ENCODE results near the gene SLC16A11. TPM values are rescaled to one million over a fixed set of nuclear protein-coding genes. Genes with fewer than 3 reads are reported as not detected.

The SLC16A11 gene
- total and polyA plus RNA-seq, 9 of the 15 experiments (the other 6 are each of a cell fraction or from before 2014, with no cell fraction given) = not detected

GRCh38 chr17:7035591-7036368, 8.1 kb downstream of the SLC16A11 start, which contains the start of gene SLC16A13 (continued):
- TF ChIP-seq PTTG1 (tag; IDR thresholded peaks at IDR 0.05; ENCODE audit: low read depth) (no peak), SIN3B (IDR thresholded peaks at IDR 0.05; ENCODE audit: low read depth) (no peak), ZNF398 (CRISPR knock-in tag; IDR thresholded peaks at IDR 0.05) (no peak), ZFPM2 (CRISPR knock-in tag; IDR thresholded peaks at IDR 0.05) (no peak), TSHZ1 (CRISPR knock-in tag; IDR thresholded peaks at IDR 0.05) (no peak), ARID2 (IDR thresholded peaks at IDR 0.05) (no peak), NFYB (IDR thresholded peaks at IDR 0.05; ENCODE audit: extremely low read depth, insufficient read length) (no peak), NFIC (IDR thresholded peaks at IDR 0.05) (peak; percentile 68), ZFP36 (IDR thresholded peaks at IDR 0.05; ENCODE audit: low read depth, low read length, partially characterized antibody) (no peak), MCM3 (IDR thresholded peaks at IDR 0.05) (no peak), ASH1L (IDR thresholded peaks at IDR 0.05; ENCODE audit: borderline replicate concordance, low read depth, partially characterized antibody) (no peak), ZNF785 (CRISPR knock-in tag; IDR thresholded peaks at IDR 0.05) (no peak), ZNF592 (IDR thresholded peaks at IDR 0.05) (peak; percentile 17; the same call in 1 of the 2 replicates), HOXB6 (CRISPR knock-in tag; IDR thresholded peaks at IDR 0.05; ENCODE audit: borderline replicate concordance) (no peak), PTRF (tag; IDR thresholded peaks at IDR 0.05) (no peak), ZNF280A (IDR thresholded peaks at IDR 0.05; ENCODE audit: low read depth, partially characterized antibody) (no peak), GATA2 (CRISPR knock-in tag; IDR thresholded peaks at IDR 0.05) (no peak)
